Measurements from ENCODE around the gene S100A7A. TPM values are rescaled to one million over a fixed set of nuclear protein-coding genes. Genes with fewer than 3 reads are reported as not detected.

Gene S100A7A
- total RNA-seq, 2 donors from 2014 or later: not detected

DNA sequence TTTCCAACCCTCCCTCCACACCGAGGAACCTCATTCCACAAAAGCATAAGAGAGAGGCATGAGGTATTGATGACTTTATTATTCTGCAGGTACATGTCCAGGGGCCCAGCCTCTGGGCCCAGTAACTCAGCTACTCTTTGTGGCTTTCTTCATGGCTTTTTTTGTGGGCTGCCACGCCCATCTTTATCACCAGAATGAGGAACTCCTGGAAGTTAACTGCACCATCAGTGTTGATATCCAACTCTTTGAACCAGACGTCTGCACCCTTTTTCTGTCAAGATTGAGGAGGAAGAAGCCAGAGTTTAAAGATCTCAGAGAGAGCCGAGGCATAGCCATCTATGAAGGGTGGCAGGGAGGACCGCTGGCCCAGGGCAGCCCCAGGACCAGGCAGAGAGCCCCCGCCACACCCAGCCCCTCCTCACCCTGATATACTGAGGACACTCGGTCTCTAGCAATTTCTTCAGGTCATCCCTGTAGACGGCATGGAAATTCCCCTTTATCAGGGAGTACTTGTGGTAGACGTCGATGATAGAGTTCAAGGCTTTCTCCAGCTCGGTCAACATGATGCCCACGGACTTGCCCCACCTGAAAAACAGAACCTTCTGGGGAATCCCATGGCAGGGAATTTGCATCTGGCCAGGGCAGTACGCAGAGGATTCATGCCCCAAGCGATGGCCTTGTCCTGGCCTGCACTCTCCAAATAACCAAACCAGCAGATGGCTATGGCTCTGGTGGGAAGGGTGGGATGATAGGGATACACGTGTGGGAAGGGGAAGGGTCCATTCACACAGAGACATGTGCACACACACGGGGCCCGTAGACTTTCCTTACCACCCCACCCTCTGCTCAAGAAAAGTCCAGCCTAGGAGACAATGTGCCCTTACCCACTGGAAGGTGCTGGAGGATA, 26.1 kb upstream of the S100A7A start:
- H3K9me3 ChIP-seq: no peaks in the 10 kb centered on the region
- no peak for TF ChIP-seq CTCF (IDR thresholded peaks at IDR 0.05)
- ATAC-seq (ENCODE audit: insufficient number of reproducible peaks, low FRiP score, low read depth) (no peak), DNase-seq (ENCODE audit: low spot score) (no peak)
- no peaks in the 10 kb centered on the region for H3K4me1 ChIP-seq (ENCODE audit: control insufficient read depth in 1 of 2, low read depth in 2 of 2)
- no peak overlapping the region for H3K27ac ChIP-seq
- no peaks in the 10 kb centered on the region for H3K36me3 ChIP-seq
- H3K27me3 ChIP-seq (replicated peaks; ENCODE audit: insufficient read depth): no peaks in the 10 kb centered on the region
- H3K4me3 ChIP-seq: no peak overlapping the region

- no peaks in the 10 kb centered on the region for H3K9me3 ChIP-seq
- H3K4me1 ChIP-seq (ENCODE audit: control insufficient read depth in 1 of 2, low read depth in 2 of 2): no peaks in the 10 kb centered on the region
- ATAC-seq (ENCODE audit: insufficient number of reproducible peaks, low FRiP score, low read depth): no peak
- H3K27ac ChIP-seq: no peak within 1 kb of the TSS
- DNase-seq (ENCODE audit: low spot score): no peak
- H3K4me3 ChIP-seq: no peak within 1 kb of the TSS
- no peak for TF ChIP-seq CTCF (IDR thresholded peaks at IDR 0.05)
- H3K27me3 ChIP-seq (replicated peaks; ENCODE audit: insufficient read depth): no peaks in the 10 kb centered on the region
- no peaks in the 10 kb centered on the region for H3K36me3 ChIP-seq
These were observed 25.2 kb upstream of the S100A7A start, which contains the start of gene S100A8 for GRCh38 chr1:153390938-153391710. S100A8 (minus strand) TSS chr1:153391073; CDS start chr1:153390535, 538 bp downstream.

GRCh38 chr1:153392258-153392657, 24.1 kb upstream of the S100A7A start:
- no peak overlapping the region for H3K27ac ChIP-seq
- DNase-seq (ENCODE audit: low spot score): no peak
- H3K36me3 ChIP-seq: no peaks in the 10 kb centered on the region
- H3K9me3 ChIP-seq: no peaks in the 10 kb centered on the region
- no peaks in the 10 kb centered on the region for H3K27me3 ChIP-seq (replicated peaks; ENCODE audit: insufficient read depth)
- no peak overlapping the region for H3K4me3 ChIP-seq
- no peak for ATAC-seq (ENCODE audit: insufficient number of reproducible peaks, low FRiP score, low read depth)
- H3K4me1 ChIP-seq (ENCODE audit: control insufficient read depth in 1 of 2, low read depth in 2 of 2): no peaks in the 10 kb centered on the region
- TF ChIP-seq CTCF (IDR thresholded peaks at IDR 0.05): no peak

DNA sequence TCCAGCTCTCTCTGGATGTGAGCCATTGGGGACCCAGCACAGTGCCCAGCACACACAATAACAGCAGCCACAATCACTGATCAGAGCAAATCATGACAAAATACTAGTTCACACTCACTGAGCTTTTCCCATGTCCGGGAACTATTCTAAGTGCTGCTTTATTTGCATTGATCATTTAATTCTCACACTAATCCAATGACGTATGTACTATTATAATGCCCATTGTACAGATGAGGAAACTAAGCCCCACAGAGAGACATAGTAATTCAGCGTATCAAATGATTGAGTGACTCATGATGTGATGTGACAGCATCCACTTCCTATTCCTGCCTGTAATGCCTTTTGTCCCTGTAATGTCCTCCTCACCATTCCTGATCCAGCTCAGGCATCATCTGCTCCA, 23.5 kb upstream of the S100A7A start:
- DNase-seq (ENCODE audit: low spot score) (no peak), ATAC-seq (ENCODE audit: insufficient number of reproducible peaks, low FRiP score, low read depth) (no peak)
- TF ChIP-seq CTCF (IDR thresholded peaks at IDR 0.05): no peak
- Histone ChIP-seq H3K9me3 (no peaks in the 10 kb centered on the region), H3K36me3 (no peaks in the 10 kb centered on the region), H3K4me3 (no peak overlapping the region), H3K4me1 (ENCODE audit: control insufficient read depth in 1 of 2, low read depth in 2 of 2) (no peaks in the 10 kb centered on the region), H3K27ac (no peak overlapping the region), H3K27me3 (replicated peaks; ENCODE audit: insufficient read depth) (no peaks in the 10 kb centered on the region)

DNA sequence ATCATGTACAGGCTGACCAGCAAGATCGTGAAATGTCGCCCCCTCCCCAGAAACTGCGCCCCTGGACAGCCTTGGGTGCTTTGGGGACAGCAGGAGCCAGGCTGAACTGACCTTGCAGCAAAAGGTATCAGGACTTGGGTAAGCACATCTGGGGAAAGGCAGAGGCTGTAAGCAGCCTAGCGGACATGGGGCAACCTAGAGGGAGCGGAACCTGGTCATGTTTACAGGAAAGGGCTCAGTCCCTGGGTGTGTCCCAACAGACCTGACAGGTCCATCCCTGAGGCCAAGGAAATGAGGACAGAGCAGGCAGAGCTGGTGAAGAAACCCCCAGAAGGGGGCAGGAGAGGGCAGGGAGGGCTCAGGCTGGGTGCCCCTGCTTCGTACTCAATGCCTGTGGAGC, 22.4 kb upstream of the S100A7A start:
- Histone ChIP-seq H3K27ac (no peak overlapping the region), H3K27me3 (replicated peaks; ENCODE audit: insufficient read depth) (no peaks in the 10 kb centered on the region), H3K36me3 (no peaks in the 10 kb centered on the region), H3K4me1 (ENCODE audit: control insufficient read depth in 1 of 2, low read depth in 2 of 2) (no peaks in the 10 kb centered on the region), H3K9me3 (no peaks in the 10 kb centered on the region), H3K4me3 (no peak overlapping the region)
- no peak for DNase-seq (ENCODE audit: low spot score)
- TF ChIP-seq CTCF (IDR thresholded peaks at IDR 0.05): no peak
- ATAC-seq (ENCODE audit: insufficient number of reproducible peaks, low FRiP score, low read depth): no peak
